ENCODE measurements around the gene GGCT. TPM values are rescaled to one million over a fixed set of nuclear protein-coding genes. Genes with fewer than 3 reads are reported as not detected.

The GGCT gene
- total and polyA plus RNA-seq, 2 of the 8 experiments (the other 6 are each of a cell fraction or from before 2014, with no cell fraction given), result 50.0 to 129 TPM

GRCh38 chr7:30504301-30505173 lies at the start of gene GGCT (continued):
- no peak for TF ChIP-seq BRCA1 (IDR thresholded peaks at IDR 0.05; ENCODE audit: low read depth, low read length)
- TF ChIP-seq CBX5 (IDR thresholded peaks at IDR 0.05; ENCODE audit: low read depth, low read length), result no peak
- TF ChIP-seq SP4 (IDR thresholded peaks at IDR 0.05; ENCODE audit: low read length), result no peak
- no peak for TF ChIP-seq JUND (IDR thresholded peaks at IDR 0.05; ENCODE audit: low read length)
- TF ChIP-seq BACH1 (IDR thresholded peaks at IDR 0.05; ENCODE audit: low read length), result no peak
- TF ChIP-seq KDM4A (IDR thresholded peaks at IDR 0.05; ENCODE audit: low read depth, low read length, severe bottlenecking), result peak; percentile 83
- no peak for TF ChIP-seq CTBP2 (IDR thresholded peaks at IDR 0.05; ENCODE audit: borderline replicate concordance, insufficient read depth, insufficient read length, low read length)
- peak; percentile 79 for TF ChIP-seq CHD2 (IDR thresholded peaks at IDR 0.05; ENCODE audit: low read length)
- TF ChIP-seq SIN3A (conservative IDR thresholded peaks at IDR 0.05 in 1 of 2, IDR thresholded peaks at IDR 0.05 in 1 of 2; ENCODE audit: low read depth in 1 of 2, low read length in 2 of 2), result no peak
- TF ChIP-seq ZNF274 (IDR thresholded peaks at IDR 0.05; ENCODE audit: borderline replicate concordance, extremely low read depth, low read length), result no peak
- no peak for TF ChIP-seq CHD1 (IDR thresholded peaks at IDR 0.05; ENCODE audit: low read depth, low read length)
- peak; percentile 45 for TF ChIP-seq SP2 (IDR thresholded peaks at IDR 0.05; ENCODE audit: low read length)
- TF ChIP-seq TCF12 (IDR thresholded peaks at IDR 0.05; ENCODE audit: low read depth, low read length), result no peak
- peak; percentile 48 for TF ChIP-seq ASH2L (IDR thresholded peaks at IDR 0.05; ENCODE audit: low read length)
- TF ChIP-seq BCL11A (IDR thresholded peaks at IDR 0.05; ENCODE audit: low read depth in 2 of 2, low read length in 2 of 2), result no peak
- no peak for TF ChIP-seq RXRA (IDR thresholded peaks at IDR 0.05; ENCODE audit: insufficient read depth, low read depth, low read length)
- TF ChIP-seq KDM5A (IDR thresholded peaks at IDR 0.05; ENCODE audit: low read length), result no peak
- no peak for TF ChIP-seq SRF (IDR thresholded peaks at IDR 0.05; ENCODE audit: low read depth, low read length)
- TF ChIP-seq JUN (IDR thresholded peaks at IDR 0.05; ENCODE audit: low read depth, low read length), result no peak
- peak; percentile 93 for TF ChIP-seq POLR2AphosphoS5 (IDR thresholded peaks at IDR 0.05; ENCODE audit: low read depth, low read length)
- peak; percentile 58 for TF ChIP-seq TEAD4 (IDR thresholded peaks at IDR 0.05; ENCODE audit: low read depth, low read length)
- TF ChIP-seq NANOG (IDR thresholded peaks at IDR 0.05; ENCODE audit: insufficient read depth, low read depth, low read length, poor library complexity, severe bottlenecking), result no peak
- TF ChIP-seq EP300 (IDR thresholded peaks at IDR 0.05; ENCODE audit: borderline replicate concordance in 1 of 2, low read depth in 2 of 2, low read length in 2 of 2), result no peak
- peak; percentile 90 for TF ChIP-seq MAX (IDR thresholded peaks at IDR 0.05)
- TF ChIP-seq GABPA (IDR thresholded peaks at IDR 0.05; ENCODE audit: borderline replicate concordance, insufficient read depth, low read length), result peak; percentile 23; the same call in 1 of the 2 replicates

Data from H1 (cell line).